ENCODE measurements around the gene ATP6AP1. TPM values are rescaled to one million over a fixed set of nuclear protein-coding genes. Genes with fewer than 3 reads are reported as not detected.

The ATP6AP1 gene
- total and polyA plus RNA-seq, 2 donors (not counting 3 experiments of a cell fraction or from before 2014, with no cell fraction given): 145 to 322 TPM

- Histone ChIP-seq H4K20me1 (replicated peaks; ENCODE audit: control insufficient read depth, extremely low read depth, insufficient read depth, low read length) (no peaks in the 10 kb centered on the region), H3K9ac (replicated peaks; ENCODE audit: extremely low read depth, insufficient read depth, low read length) (no peak overlapping the region), H3K4me3 (replicated peaks in 1 of 3; ENCODE audit: insufficient read depth in 1 of 3, low read depth in 1 of 3, low read length in 3 of 3) (no peak overlapping the region), H3K27me3 (ENCODE audit: control insufficient read depth in 2 of 2, insufficient read depth in 2 of 2, low read length in 2 of 2) (no peaks in the 10 kb centered on the region), H3K36me3 (ENCODE audit: control insufficient read depth in 2 of 2, extremely low read depth in 1 of 2, insufficient read depth in 2 of 2, low read length in 2 of 2) (peaks cover 2 to 26% of the 10 kb centered on the region in 2 experiments), H3K4me1 (ENCODE audit: control insufficient read depth, extremely low read depth, insufficient read depth, low read length) (peaks cover 24% of the 10 kb centered on the region), H3K79me2 (ENCODE audit: control insufficient read depth, insufficient read depth, low read length) (peaks cover 25% of the 10 kb centered on the region), H3K27ac (ENCODE audit: insufficient read depth, low read depth, low read length) (no peak overlapping the region), H3K9me1 (replicated peaks; ENCODE audit: control insufficient read depth, extremely low read depth, insufficient read depth, low read length) (no peaks in the 10 kb centered on the region), H2AFZ (ENCODE audit: low read depth, low read length) (no peak overlapping the region), H3K4me2 (ENCODE audit: insufficient read depth, low read length) (no peak overlapping the region), H3K9me3 (replicated peaks; ENCODE audit: control insufficient read depth, insufficient read depth, low read length) (no peaks in the 10 kb centered on the region)
- no TSS peak for BruUV-seq (replicated peaks)
- no peak for DNase-seq (ENCODE audit: low read depth, low spot score)
- POLR2A ChIA-PET: no interaction called here
- TF ChIP-seq MYC (IDR thresholded peaks at IDR 0.05; ENCODE audit: low read depth, low read length) (no peak), EZH2 (IDR thresholded peaks at IDR 0.05; ENCODE audit: borderline replicate concordance, low read depth, low read length, severe bottlenecking) (no peak), POLR2AphosphoS5 (IDR thresholded peaks at IDR 0.05; ENCODE audit: insufficient read depth, low read depth, low read length) (no peak)
- CTCF ChIA-PET: no interaction called here
- FAIRE-seq: no peak
- intact Hi-C loops (cut with micrococcal nuclease): no loop called here
- dilution Hi-C loops (cut with MboI; ENCODE audit: extremely low pct_ligation_motif_present, low sequenced_read_pairs): no loop called here
Measured at GRCh38 chrX:154432210-154432609, 3.7 kb downstream of the ATP6AP1 start.

DNA sequence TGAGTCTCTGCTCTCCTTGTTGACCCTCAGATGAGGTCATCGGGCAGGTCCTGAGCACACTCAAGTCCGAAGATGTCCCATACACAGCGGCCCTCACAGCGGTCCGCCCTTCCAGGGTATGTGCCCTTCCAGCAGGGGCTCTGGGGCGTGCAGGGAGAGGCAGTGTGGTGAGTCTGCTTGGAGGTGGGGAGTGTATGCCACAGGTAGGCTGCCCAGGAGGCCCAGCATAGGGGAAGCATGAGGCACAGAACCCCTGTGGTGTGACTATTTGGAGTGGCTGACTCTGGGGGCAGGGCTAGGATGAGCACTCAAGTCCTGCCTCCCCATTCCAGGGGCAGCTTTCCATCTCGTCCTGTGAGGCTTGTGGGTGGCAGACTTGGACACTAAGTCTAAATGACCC is 5.1 kb downstream of the ATP6AP1 start:
- Histone ChIP-seq H3K36me3 (ENCODE audit: control insufficient read depth in 2 of 2, extremely low read depth in 1 of 2, insufficient read depth in 2 of 2, low read length in 2 of 2) (peaks cover 2 to 26% of the 10 kb centered on the region in 2 experiments), H3K27me3 (ENCODE audit: control insufficient read depth in 2 of 2, insufficient read depth in 2 of 2, low read length in 2 of 2) (no peaks in the 10 kb centered on the region), H3K9me1 (replicated peaks; ENCODE audit: control insufficient read depth, extremely low read depth, insufficient read depth, low read length) (no peaks in the 10 kb centered on the region), H3K4me3 (replicated peaks in 1 of 3; ENCODE audit: insufficient read depth in 1 of 3, low read depth in 1 of 3, low read length in 3 of 3) (no peak overlapping the region), H3K27ac (ENCODE audit: insufficient read depth, low read depth, low read length) (no peak overlapping the region), H3K4me1 (ENCODE audit: control insufficient read depth, extremely low read depth, insufficient read depth, low read length) (peaks cover 23% of the 10 kb centered on the region), H4K20me1 (replicated peaks; ENCODE audit: control insufficient read depth, extremely low read depth, insufficient read depth, low read length) (no peaks in the 10 kb centered on the region), H3K4me2 (ENCODE audit: insufficient read depth, low read length) (no peak overlapping the region), H3K9me3 (replicated peaks; ENCODE audit: control insufficient read depth, insufficient read depth, low read length) (no peaks in the 10 kb centered on the region), H3K79me2 (ENCODE audit: control insufficient read depth, insufficient read depth, low read length) (peaks cover 39% of the 10 kb centered on the region), H3K9ac (replicated peaks; ENCODE audit: extremely low read depth, insufficient read depth, low read length) (no peak overlapping the region), H2AFZ (ENCODE audit: low read depth, low read length) (no peak overlapping the region)
- FAIRE-seq: no peak
- dilution Hi-C loops (cut with MboI; ENCODE audit: extremely low pct_ligation_motif_present, low sequenced_read_pairs): no loop called here
- TF ChIP-seq FOS (IDR thresholded peaks at IDR 0.05; ENCODE audit: borderline replicate concordance, insufficient read depth, low read length): no peak
- TF ChIP-seq EZH2 (IDR thresholded peaks at IDR 0.05; ENCODE audit: borderline replicate concordance, low read depth, low read length, severe bottlenecking): no peak
- TF ChIP-seq POLR2AphosphoS5 (IDR thresholded peaks at IDR 0.05; ENCODE audit: insufficient read depth, low read depth, low read length): no peak
- TF ChIP-seq, protein P1, sequence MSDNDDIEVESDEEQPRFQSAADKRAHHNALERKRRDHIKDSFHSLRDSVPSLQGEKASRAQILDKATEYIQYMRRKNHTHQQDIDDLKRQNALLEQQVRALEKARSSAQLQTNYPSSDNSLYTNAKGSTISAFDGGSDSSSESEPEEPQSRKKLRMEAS (IDR thresholded peaks at IDR 0.05; ENCODE audit: insufficient read depth, insufficient read length): no peak
- no peak for TF ChIP-seq MYC (IDR thresholded peaks at IDR 0.05; ENCODE audit: low read depth, low read length)
- no peak for TF ChIP-seq POLR2A (IDR thresholded peaks at IDR 0.05; ENCODE audit: low read depth, low read length)
- TF ChIP-seq, protein P2, sequence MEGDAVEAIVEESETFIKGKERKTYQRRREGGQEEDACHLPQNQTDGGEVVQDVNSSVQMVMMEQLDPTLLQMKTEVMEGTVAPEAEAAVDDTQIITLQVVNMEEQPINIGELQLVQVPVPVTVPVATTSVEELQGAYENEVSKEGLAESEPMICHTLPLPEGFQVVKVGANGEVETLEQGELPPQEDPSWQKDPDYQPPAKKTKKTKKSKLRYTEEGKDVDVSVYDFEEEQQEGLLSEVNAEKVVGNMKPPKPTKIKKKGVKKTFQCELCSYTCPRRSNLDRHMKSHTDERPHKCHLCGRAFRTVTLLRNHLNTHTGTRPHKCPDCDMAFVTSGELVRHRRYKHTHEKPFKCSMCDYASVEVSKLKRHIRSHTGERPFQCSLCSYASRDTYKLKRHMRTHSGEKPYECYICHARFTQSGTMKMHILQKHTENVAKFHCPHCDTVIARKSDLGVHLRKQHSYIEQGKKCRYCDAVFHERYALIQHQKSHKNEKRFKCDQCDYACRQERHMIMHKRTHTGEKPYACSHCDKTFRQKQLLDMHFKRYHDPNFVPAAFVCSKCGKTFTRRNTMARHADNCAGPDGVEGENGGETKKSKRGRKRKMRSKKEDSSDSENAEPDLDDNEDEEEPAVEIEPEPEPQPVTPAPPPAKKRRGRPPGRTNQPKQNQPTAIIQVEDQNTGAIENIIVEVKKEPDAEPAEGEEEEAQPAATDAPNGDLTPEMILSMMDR (IDR thresholded peaks at IDR 0.05; ENCODE audit: extremely low read depth in 1 of 2, insufficient read depth in 1 of 2, low read depth in 1 of 2, low read length in 2 of 2): no peak
- TF ChIP-seq GATA2 (IDR thresholded peaks at IDR 0.05; ENCODE audit: insufficient read depth, insufficient read length, low read depth, low read length): no peak
- no peak for TF ChIP-seq JUN (IDR thresholded peaks at IDR 0.05; ENCODE audit: borderline replicate concordance, insufficient read depth, insufficient read length, low read depth)
- ChIA-PET CTCF (no interaction called here), POLR2A (no interaction called here)
- intact Hi-C loops (cut with micrococcal nuclease): no loop called here
- no peak for DNase-seq (ENCODE audit: low read depth, low spot score)
- no TSS peak for BruUV-seq (replicated peaks)
